Activated T-helper 17 cell treated with anti-CD3 and anti-CD28 coated beads, Interleukin-2, amount 50 U/mL, for 72 hours (primary cell): ENCODE results near the gene HEATR9. TPM values are rescaled to one million over a fixed set of nuclear protein-coding genes. Genes with fewer than 3 reads are reported as not detected.
A peak's percentile ranks its signal among the peaks of the same experiment; 100 is the strongest.

Source experiments
- ATAC-seq: fragments of 150-1000 bp; cut with Tn5 transposase; replicated peaks from 2 replicates; pipeline ENCODE4 v1.10.0; 2021; ENCODE audit warnings: mild to moderate bottlenecking, moderate library complexity
- H3K27ac Mint-ChIP-seq: one replicate; pipeline ENCODE4 v1.8.0; 2022; ENCODE audit warnings: mixed read lengths
- H3K27me3 Mint-ChIP-seq: one replicate; pipeline ENCODE4 v1.8.0; 2022; ENCODE audit warnings: mixed read lengths
- H3K36me3 Mint-ChIP-seq: one replicate; pipeline ENCODE4 v1.8.0; 2022; ENCODE audit warnings: low read depth, mild to moderate bottlenecking, mixed read lengths
- H3K4me1 Mint-ChIP-seq: one replicate; pipeline ENCODE4 v1.8.0; 2022; ENCODE audit warnings: mixed read lengths
- H3K4me3 Mint-ChIP-seq: one replicate; pipeline ENCODE4 v1.8.0; 2022; ENCODE audit warnings: mild to moderate bottlenecking, mixed read lengths
- H3K9me3 Mint-ChIP-seq: one replicate; pipeline ENCODE4 v1.8.0; 2022; ENCODE audit warnings: mixed read lengths
- total RNA-seq, 2 donors: library from RNA; stranded (reverse); gene quantifications; one replicate each; pipeline ENCODE4 v1.2.3, GENCODE V29; 2022

The HEATR9 gene
- total RNA-seq, 2 donors from 2014 or later, result 0.24 TPM; not detected in 1

- peaks cover 97% of the 10 kb centered on the region for H3K36me3 Mint-ChIP-seq
- H3K4me3 Mint-ChIP-seq, result no peak overlapping the region
- no peaks in the 10 kb centered on the region for H3K27me3 Mint-ChIP-seq
- H3K27ac Mint-ChIP-seq, result no peak overlapping the region
- ATAC-seq, result no peak
- H3K4me1 Mint-ChIP-seq, result peaks cover 20% of the 10 kb centered on the region
- H3K9me3 Mint-ChIP-seq, result no peaks in the 10 kb centered on the region
Measured at GRCh38 chr17:35817196-35817595, 51.5 kb downstream of the HEATR9 start.

- Mint-ChIP-seq H3K36me3 (peaks cover 97% of the 10 kb centered on the region), H3K27ac (no peak overlapping the region), H3K4me3 (no peak overlapping the region), H3K27me3 (no peaks in the 10 kb centered on the region), H3K9me3 (no peaks in the 10 kb centered on the region), H3K4me1 (peaks cover 20% of the 10 kb centered on the region)
- no peak for ATAC-seq
Measured at GRCh38 chr17:35816723-35817122, 52.0 kb downstream of the HEATR9 start.

GRCh38 chr17:35812456-35812855 lies 56.2 kb downstream of the HEATR9 start:
- Mint-ChIP-seq H3K4me1 (peaks cover 28% of the 10 kb centered on the region), H3K9me3 (no peaks in the 10 kb centered on the region), H3K4me3 (no peak overlapping the region), H3K27ac (no peak overlapping the region), H3K27me3 (no peaks in the 10 kb centered on the region), H3K36me3 (peaks cover 81% of the 10 kb centered on the region)
- ATAC-seq, result no peak

- Mint-ChIP-seq H3K4me3 (peak overlapping the region; percentile 86), H3K27me3 (no peaks in the 10 kb centered on the region), H3K9me3 (no peaks in the 10 kb centered on the region), H3K27ac (no peak overlapping the region), H3K36me3 (peaks cover 74% of the 10 kb centered on the region), H3K4me1 (peaks cover 28% of the 10 kb centered on the region)
- ATAC-seq, result no peak
Measured at GRCh38 chr17:35811759-35812158, 56.9 kb downstream of the HEATR9 start.

GRCh38 chr17:35809855-35810461 lies 58.7 kb downstream of the HEATR9 start:
- Mint-ChIP-seq H3K4me3 (peak overlapping the region; percentile 86), H3K27me3 (no peaks in the 10 kb centered on the region), H3K4me1 (peaks cover 23% of the 10 kb centered on the region), H3K9me3 (no peaks in the 10 kb centered on the region), H3K36me3 (peaks cover 56% of the 10 kb centered on the region), H3K27ac (peak overlapping the region; percentile 91)
- ATAC-seq, result peak; percentile 20

GRCh38 chr17:35808962-35809854 lies 59.5 kb downstream of the HEATR9 start, which contains the start of gene TAF15:
Gene TAF15 (plus strand): TSS chr17:35809484. CDS start chr17:35809570, 86 bp downstream.
- peak within 1 kb of the TSS; percentile 86 for H3K4me3 Mint-ChIP-seq
- H3K27me3 Mint-ChIP-seq, result no peaks in the 10 kb centered on the region
- ATAC-seq, result peak; percentile 94
- H3K27ac Mint-ChIP-seq, result peak within 1 kb of the TSS; percentile 91
- peaks cover 48% of the 10 kb centered on the region for H3K36me3 Mint-ChIP-seq
- peaks cover 28% of the 10 kb centered on the region for H3K4me1 Mint-ChIP-seq
- no peaks in the 10 kb centered on the region for H3K9me3 Mint-ChIP-seq

- ATAC-seq, result no peak
Measured at GRCh38 chr17:35808240-35808961, 60.3 kb downstream of the HEATR9 start.

GRCh38 chr17:35807371-35808144 lies 61.1 kb downstream of the HEATR9 start:
- peak overlapping the region; percentile 86 for H3K4me3 Mint-ChIP-seq
- H3K9me3 Mint-ChIP-seq, result no peaks in the 10 kb centered on the region
- peak overlapping the region; percentile 91 for H3K27ac Mint-ChIP-seq
- ATAC-seq, result no peak
- peaks cover 22% of the 10 kb centered on the region for H3K4me1 Mint-ChIP-seq
- H3K27me3 Mint-ChIP-seq, result no peaks in the 10 kb centered on the region
- H3K36me3 Mint-ChIP-seq, result peaks cover 33% of the 10 kb centered on the region

More at GRCh38 chr17:35808240-35808961, 60.3 kb downstream of the HEATR9 start:
- H3K27me3 Mint-ChIP-seq, result no peaks in the 10 kb centered on the region
- H3K4me3 Mint-ChIP-seq, result peak overlapping the region; percentile 86
- peak overlapping the region; percentile 91 for H3K27ac Mint-ChIP-seq
- H3K4me1 Mint-ChIP-seq, result peaks cover 24% of the 10 kb centered on the region
- no peaks in the 10 kb centered on the region for H3K9me3 Mint-ChIP-seq
- H3K36me3 Mint-ChIP-seq, result peaks cover 40% of the 10 kb centered on the region

Other genes starting within 250 kb of the HEATR9 start
- gene RASL10B, start 137.3 kb downstream of the HEATR9 start, total RNA-seq, result under 1 TPM; 0.16 to 0.63 TPM
- gene GAS2L2, start 115.7 kb downstream of the HEATR9 start, total RNA-seq, result not detected
- not detected for gene C17orf50, start 108.0 kb downstream of the HEATR9 start, total RNA-seq
- gene MMP28, start 73.2 kb downstream of the HEATR9 start, total RNA-seq, result not detected
- 100 to 1,000 TPM; 240 to 282 TPM for gene TAF15, start 59.4 kb downstream of the HEATR9 start, total RNA-seq
- 10 to 100 TPM; 17.2 to 22.5 TPM for gene CCL5, start 11.5 kb upstream of the HEATR9 start, total RNA-seq
- 1 to 10 TPM; 2.0 to 4.3 TPM for gene RDM1, start 61.9 kb upstream of the HEATR9 start, total RNA-seq
- not detected for gene LYZL6, start 74.8 kb upstream of the HEATR9 start, total RNA-seq
- not detected for gene CCL16, start 112.6 kb upstream of the HEATR9 start, total RNA-seq
- not detected for gene CCL14, start 117.8 kb upstream of the HEATR9 start, total RNA-seq
- not detected for gene CCL15, start 132.7 kb upstream of the HEATR9 start, total RNA-seq
- not detected for gene CCL23, start 149.1 kb upstream of the HEATR9 start, total RNA-seq
- not detected for gene CCL18, start 195.4 kb upstream of the HEATR9 start, total RNA-seq
- 100 to 1,000 TPM in 1 of 2 donors, 10 to 100 TPM in 1; 75.4 to 108 TPM for gene CCL3, start 221.3 kb upstream of the HEATR9 start, total RNA-seq
- gene CCL4, start 234.9 kb upstream of the HEATR9 start, total RNA-seq, result 10 to 100 TPM; 26.1 to 73.9 TPM